Prostate gland (tissue), 2 donors: Measurements from ENCODE around the gene CACNA1D. TPM values are rescaled to one million over a fixed set of nuclear protein-coding genes. Genes with fewer than 3 reads are reported as not detected.

Experiments
- DNase-seq: peaks from one replicate; pipeline ENCODE4 v3.0.0-alpha.2; 2019; ENCODE audit warnings: low spot score
- H3K27ac ChIP-seq, 2 donors: fragments of 200-600 bp; sonication (generic); 2 replicates each; pipeline ENCODE4 v1.5.1; 2017 to 2019
- H3K27me3 ChIP-seq: fragments of 200-600 bp; sonication (generic); replicated peaks from 2 replicates; pipeline ENCODE4 v1.5.1; 2019; ENCODE audit not compliant: insufficient read depth
- H3K36me3 ChIP-seq, 2 donors: fragments of 200-600 bp; sonication (generic); 1 replicate in 1 of 2; 2 replicates in 1 of 2; pipeline versions ENCODE4 v1.5.1 to v1.8.1; 2017 to 2019
- H3K4me1 ChIP-seq: fragments of 200-600 bp; sonication (generic); replicated peaks from 2 replicates; pipeline ENCODE4 v1.5.1; 2019
- H3K4me3 ChIP-seq, 2 donors: fragments of 200-600 bp; sonication (generic); 2 replicates each; pipeline ENCODE4 v1.5.1; 2017 to 2019
- H3K9me3 ChIP-seq: fragments of 200-600 bp; sonication (generic); 2 replicates; pipeline ENCODE4 v1.5.1; 2017
- POLR2A ChIP-seq: fragments of 450-650 bp; IDR thresholded peaks from one replicate; pipeline ENCODE4 v1.6.1; 2016; ENCODE audit warnings: antibody characterized with exemption, mild to moderate bottlenecking
- POLR2AphosphoS5 ChIP-seq: sonication (generic); formaldehyde crosslinking; IDR thresholded peaks from one replicate; pipeline ENCODE4 v1.6.1; 2017; ENCODE audit warnings: antibody characterized with exemption
- WGBS: methylation state at CpG from one replicate; pipeline ENCODE4 v1.1.5; 2018; 5-methylcytosine and 5-hydroxymethylcytosine counted together
- intact Hi-C: fragments of 100-400 bp; cut with DNase I; formaldehyde crosslinking; loops from one replicate; pipeline ENCODE4 v1.14.2; 2022
- total RNA-seq, 2 donors: library from RNA; depleted of rRNA; stranded (reverse); fragments of >200 nt; gene quantifications; one replicate each; pipeline ENCODE4 v1.1.0, GENCODE V29; 2016
- TF ChIP-seq, protein P1 (sequence below), 4 experiments: fragments of 200-600 bp in 2 of 4; fragments of 450-650 bp in 2 of 4; sonication (generic) in 2 of 4; IDR thresholded peaks; 1 replicate in 3 of 4; 2 replicates in 1 of 4; pipeline ENCODE4 v1.5.1; 2016 to 2019; ENCODE audit warnings: antibody characterized with exemption in 4 of 4, mild to moderate bottlenecking in 2 of 4, moderate library complexity in 2 of 4

The CACNA1D gene
- total RNA-seq, 2 donors from 2014 or later, result 15.5 to 45.1 TPM

DNA sequence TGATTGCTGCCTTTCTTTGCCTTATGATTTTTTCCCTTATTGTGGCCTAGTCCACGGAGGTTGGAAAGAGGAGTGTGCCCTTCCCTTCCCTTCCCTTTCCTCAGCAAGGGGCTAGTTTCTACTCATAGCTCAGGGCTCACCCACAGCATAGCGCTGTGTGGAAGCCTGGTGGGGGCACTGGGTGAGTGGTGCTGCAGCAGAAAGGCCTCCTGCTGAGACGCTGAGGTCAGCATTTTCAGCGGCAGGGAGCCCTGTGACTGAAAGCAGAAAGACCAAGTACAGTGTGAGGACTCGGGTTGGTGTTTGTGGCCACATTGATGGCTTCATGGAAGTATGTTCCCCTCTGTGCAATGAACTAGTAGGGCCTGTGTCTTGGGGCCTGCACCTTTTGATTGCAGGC, 21.9 kb downstream of the CACNA1D start:
- no peak overlapping the region for H3K27ac ChIP-seq
- intact Hi-C loops, result no loop called here
- TF ChIP-seq POLR2AphosphoS5 (no peak), POLR2A (no peak)
- TF ChIP-seq, protein P1, sequence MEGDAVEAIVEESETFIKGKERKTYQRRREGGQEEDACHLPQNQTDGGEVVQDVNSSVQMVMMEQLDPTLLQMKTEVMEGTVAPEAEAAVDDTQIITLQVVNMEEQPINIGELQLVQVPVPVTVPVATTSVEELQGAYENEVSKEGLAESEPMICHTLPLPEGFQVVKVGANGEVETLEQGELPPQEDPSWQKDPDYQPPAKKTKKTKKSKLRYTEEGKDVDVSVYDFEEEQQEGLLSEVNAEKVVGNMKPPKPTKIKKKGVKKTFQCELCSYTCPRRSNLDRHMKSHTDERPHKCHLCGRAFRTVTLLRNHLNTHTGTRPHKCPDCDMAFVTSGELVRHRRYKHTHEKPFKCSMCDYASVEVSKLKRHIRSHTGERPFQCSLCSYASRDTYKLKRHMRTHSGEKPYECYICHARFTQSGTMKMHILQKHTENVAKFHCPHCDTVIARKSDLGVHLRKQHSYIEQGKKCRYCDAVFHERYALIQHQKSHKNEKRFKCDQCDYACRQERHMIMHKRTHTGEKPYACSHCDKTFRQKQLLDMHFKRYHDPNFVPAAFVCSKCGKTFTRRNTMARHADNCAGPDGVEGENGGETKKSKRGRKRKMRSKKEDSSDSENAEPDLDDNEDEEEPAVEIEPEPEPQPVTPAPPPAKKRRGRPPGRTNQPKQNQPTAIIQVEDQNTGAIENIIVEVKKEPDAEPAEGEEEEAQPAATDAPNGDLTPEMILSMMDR (IDR thresholded peaks at IDR 0.05), result no peak
- no peaks in the 10 kb centered on the region for H3K4me1 ChIP-seq
- no peaks in the 10 kb centered on the region for H3K36me3 ChIP-seq
- no peaks in the 10 kb centered on the region for H3K27me3 ChIP-seq
- H3K9me3 ChIP-seq, result no peaks in the 10 kb centered on the region
- no peak overlapping the region for H3K4me3 ChIP-seq
- WGBS, result 88% methylated on average over 5 of the region's 5 CpGs
- DNase-seq, result no peak

DNA sequence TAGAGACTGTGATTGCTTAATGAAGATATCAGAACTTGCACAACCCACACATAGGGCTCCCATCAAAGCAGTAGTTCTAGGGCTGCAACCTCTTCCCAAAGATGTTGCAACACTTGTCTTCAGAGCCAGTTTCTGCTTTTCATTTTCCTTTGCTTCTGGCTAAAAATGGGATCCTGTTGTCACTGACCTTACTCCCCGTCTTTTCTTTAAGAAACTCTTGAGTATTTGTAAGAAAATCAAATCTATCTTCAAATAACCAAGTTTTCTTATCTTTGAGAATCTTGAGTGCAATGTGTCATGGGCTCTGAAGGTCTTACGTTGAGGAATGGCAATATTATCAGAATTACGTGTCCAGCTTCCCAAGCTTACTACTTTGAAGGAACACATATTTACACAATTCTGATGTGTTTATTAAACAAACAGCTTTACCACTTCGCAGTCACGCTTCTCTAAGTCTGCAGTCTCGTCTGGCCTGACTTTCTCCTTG, 24.1 kb downstream of the CACNA1D start:
- Histone ChIP-seq H3K36me3 (no peaks in the 10 kb centered on the region), H3K4me1 (no peaks in the 10 kb centered on the region), H3K4me3 (no peak overlapping the region), H3K27ac (no peak overlapping the region), H3K27me3 (no peaks in the 10 kb centered on the region), H3K9me3 (no peaks in the 10 kb centered on the region)
- intact Hi-C loops, result no loop called here
- no peak for DNase-seq
- TF ChIP-seq, protein P1 (IDR thresholded peaks at IDR 0.05), result no peak
- TF ChIP-seq POLR2A (no peak), POLR2AphosphoS5 (no peak)
- 44% methylated on average over 6 of the region's 6 CpGs for WGBS

DNA sequence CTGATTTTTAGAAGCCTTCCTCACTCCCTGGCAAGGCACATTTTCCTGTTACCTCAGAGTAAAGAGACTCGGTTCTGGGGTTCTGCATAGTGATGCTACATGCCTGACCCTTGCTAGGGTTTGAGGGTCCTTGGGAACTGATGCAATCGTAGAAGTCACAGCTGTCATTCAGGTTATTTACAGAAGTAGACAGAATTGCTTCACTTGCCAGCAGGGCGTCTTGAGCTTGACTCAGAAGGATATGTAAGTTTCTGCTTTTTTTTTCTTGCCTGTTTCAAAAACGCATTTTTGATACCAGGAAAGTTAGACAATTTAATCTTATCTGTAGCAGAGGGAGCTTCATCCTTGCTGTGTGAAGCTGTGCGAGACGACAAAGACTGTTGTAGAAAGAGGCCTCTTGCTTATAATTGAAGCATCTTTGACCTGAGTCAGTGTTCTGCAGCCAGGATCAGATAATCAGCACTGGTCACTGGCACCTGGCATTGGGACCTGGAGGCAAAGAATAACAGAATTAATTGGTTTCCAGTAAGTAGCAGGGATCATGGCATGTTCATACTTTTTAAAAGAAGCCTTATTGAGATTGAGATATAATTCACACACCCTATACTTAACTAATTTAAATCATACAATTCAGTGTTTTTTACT, 24.8 kb downstream of the CACNA1D start:
- intact Hi-C loops, result no loop called here
- H3K27ac ChIP-seq, result no peak overlapping the region
- no peak overlapping the region for H3K4me3 ChIP-seq
- 72% methylated on average over 6 of the region's 6 CpGs for WGBS
- H3K36me3 ChIP-seq, result no peaks in the 10 kb centered on the region
- no peaks in the 10 kb centered on the region for H3K4me1 ChIP-seq
- TF ChIP-seq, protein P1 (IDR thresholded peaks at IDR 0.05), result no peak
- TF ChIP-seq POLR2A (no peak), POLR2AphosphoS5 (no peak)
- no peak for DNase-seq
- no peaks in the 10 kb centered on the region for H3K9me3 ChIP-seq
- no peaks in the 10 kb centered on the region for H3K27me3 ChIP-seq

DNA sequence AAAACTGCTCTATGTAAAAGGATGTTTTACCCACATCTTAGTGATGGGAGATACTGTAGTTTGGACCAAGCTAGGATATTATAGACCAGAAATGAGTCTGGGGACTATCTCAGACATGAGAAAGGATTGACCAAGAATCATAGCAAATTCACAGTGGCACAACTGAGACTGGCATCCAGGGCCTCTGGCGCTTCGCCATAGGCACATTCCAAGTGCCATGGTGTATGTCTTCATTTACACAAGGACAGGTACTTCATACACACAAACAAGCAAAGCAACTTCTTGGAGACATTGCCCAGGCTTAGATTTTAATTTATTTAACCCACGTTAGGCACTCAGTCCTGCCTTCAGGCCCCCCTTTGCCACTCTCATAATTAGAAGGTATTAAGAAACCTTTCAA, 28.9 kb downstream of the CACNA1D start:
- Histone ChIP-seq H3K9me3 (no peaks in the 10 kb centered on the region), H3K27me3 (no peaks in the 10 kb centered on the region), H3K4me1 (no peaks in the 10 kb centered on the region), H3K36me3 (no peaks in the 10 kb centered on the region), H3K4me3 (no peak overlapping the region), H3K27ac (no peak overlapping the region)
- WGBS, result 70% methylated on average over 3 of the region's 3 CpGs
- TF ChIP-seq, protein P1 (IDR thresholded peaks at IDR 0.05), result no peak
- TF ChIP-seq POLR2AphosphoS5 (no peak), POLR2A (no peak)
- no peak for DNase-seq
- intact Hi-C loops, result no loop called here

DNA sequence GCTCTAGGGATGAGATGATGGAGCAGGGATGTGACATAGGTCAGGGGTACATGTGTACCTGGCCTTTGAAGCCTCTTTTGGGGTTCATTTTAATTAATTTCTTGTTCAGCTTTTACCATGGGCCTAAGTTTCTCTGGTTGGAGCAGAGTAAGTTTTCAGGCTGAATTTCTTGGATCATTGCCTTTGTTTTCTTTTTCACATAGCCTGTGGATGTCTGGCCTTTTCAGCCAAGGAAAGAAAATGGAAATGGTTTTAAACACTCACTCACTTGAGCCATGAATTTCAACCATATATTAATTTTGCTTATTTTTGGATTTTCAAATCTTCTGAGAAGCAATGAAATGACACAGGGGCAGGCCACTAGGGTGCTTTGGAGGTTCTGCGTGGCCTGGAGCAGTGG, 30.2 kb downstream of the CACNA1D start:
- no peak for DNase-seq
- H3K4me3 ChIP-seq, result no peak overlapping the region
- WGBS, result 71% methylated on average over 1 of the region's 1 CpG
- intact Hi-C loops, result no loop called here
- no peaks in the 10 kb centered on the region for H3K36me3 ChIP-seq
- H3K9me3 ChIP-seq, result no peaks in the 10 kb centered on the region
- no peaks in the 10 kb centered on the region for H3K27me3 ChIP-seq
- no peaks in the 10 kb centered on the region for H3K4me1 ChIP-seq
- H3K27ac ChIP-seq, result no peak overlapping the region
- TF ChIP-seq POLR2AphosphoS5 (no peak), POLR2A (no peak)
- TF ChIP-seq, protein P1 (IDR thresholded peaks at IDR 0.05), result no peak
